Lower lobe of right lung (tissue), 2 donors: Measurements from ENCODE around the gene PCNT. TPM values are rescaled to one million over a fixed set of nuclear protein-coding genes. Genes with fewer than 3 reads are reported as not detected.
"Not testable (repeated sequence)": the region's sequence is repeated elsewhere in the genome, so short reads cannot be mapped to it uniquely, and the experiment has no call there.

Experiments
- ATAC-seq, 2 donors: fragments of 200-7000 bp; cut with Tn5 transposase; one replicate each; pipeline ENCODE4 v1.9.1; 2020 to 2022; ENCODE audit warnings: mild to moderate bottlenecking in 2 of 2, moderate library complexity in 2 of 2
- DNase-seq: peaks from one replicate; pipeline ENCODE4 v3.0.0-alpha.2; 2020
- H3K27ac ChIP-seq: fragments of 200-600 bp; one replicate; pipeline ENCODE4 v1.8.0; 2022
- H3K27me3 ChIP-seq: fragments of 200-600 bp; one replicate; pipeline ENCODE4 v1.8.0; 2022; ENCODE audit warnings: low read depth
- H3K36me3 ChIP-seq: fragments of 200-600 bp; one replicate; pipeline ENCODE4 v1.8.0; 2022; ENCODE audit warnings: mild to moderate bottlenecking
- H3K4me1 ChIP-seq: fragments of 200-600 bp; one replicate; pipeline ENCODE4 v1.8.0; 2022
- H3K4me3 ChIP-seq: fragments of 200-600 bp; one replicate; pipeline ENCODE4 v1.8.0; 2022; ENCODE audit warnings: mild to moderate bottlenecking
- H3K9me3 ChIP-seq: fragments of 200-600 bp; one replicate; pipeline ENCODE4 v1.8.0; 2022
- CTCF ChIP-seq: fragments of 200-600 bp; IDR thresholded peaks from one replicate; pipeline ENCODE4 v1.8.0; 2022; ENCODE audit warnings: antibody characterized with exemption, mild to moderate bottlenecking
- intact Hi-C: fragments of 100-400 bp; cut with DNase I; formaldehyde crosslinking; loops from one replicate; pipeline ENCODE4 v1.11.0; 2022
- total RNA-seq: library from RNA; stranded (reverse); fragmentation: NEBNext Ultra II Directional; extraction: Animal tissue kit (Norgen Biotek cat#: 25700); gene quantifications from one replicate; pipeline ENCODE4 v1.2.1, GENCODE V29; 2021
- donor health status: DM: no; HTN: yes; CAD: no; lungs with severe emphysema.

The PCNT gene
- total RNA-seq, 1 donor from 2014 or later: 36.5 TPM

GRCh38 chr21:46369520-46370235 is 45.7 kb downstream of the PCNT start:
- H3K36me3 ChIP-seq: peaks cover 30% of the 10 kb centered on the region
- no peak overlapping the region for H3K27ac ChIP-seq
- H3K4me1 ChIP-seq: peaks cover 15% of the 10 kb centered on the region
- DNase-seq: no peak
- intact Hi-C loops: no loop called here
- H3K27me3 ChIP-seq: no peaks in the 10 kb centered on the region
- H3K9me3 ChIP-seq: no peaks in the 10 kb centered on the region
- TF ChIP-seq CTCF: no peak
- peak; percentile 11 to 25 for ATAC-seq
- H3K4me3 ChIP-seq: no peak overlapping the region

- intact Hi-C loops: no loop called here
- H3K4me1 ChIP-seq: peaks cover 15% of the 10 kb centered on the region
- no peak for DNase-seq
Measured at GRCh38 chr21:46371204-46372013, 47.5 kb downstream of the PCNT start.

GRCh38 chr21:46372014-46372485 is 48.1 kb downstream of the PCNT start:
- DNase-seq (no peak), ATAC-seq (no peak)
- peaks cover 15% of the 10 kb centered on the region for H3K4me1 ChIP-seq
- H3K27ac ChIP-seq: no peak overlapping the region
- no peak for TF ChIP-seq CTCF
- no peaks in the 10 kb centered on the region for H3K9me3 ChIP-seq
- no peak overlapping the region for H3K4me3 ChIP-seq
- peaks cover 23% of the 10 kb centered on the region for H3K36me3 ChIP-seq
- intact Hi-C loops: no loop called here
- no peaks in the 10 kb centered on the region for H3K27me3 ChIP-seq

More at GRCh38 chr21:46371204-46372013, 47.5 kb downstream of the PCNT start:
- H3K4me3 ChIP-seq: no peak overlapping the region
- no peaks in the 10 kb centered on the region for H3K27me3 ChIP-seq
- no peak for ATAC-seq
- TF ChIP-seq CTCF: no peak
- H3K36me3 ChIP-seq: peaks cover 30% of the 10 kb centered on the region
- H3K9me3 ChIP-seq: no peaks in the 10 kb centered on the region
- no peak overlapping the region for H3K27ac ChIP-seq

GRCh38 chr21:46372947-46373346 is 49.0 kb downstream of the PCNT start:
- DNase-seq, intact Hi-C loops: not testable (repeated sequence)
- H3K36me3 ChIP-seq: peaks cover 14% of the 10 kb centered on the region

GRCh38 chr21:46374761-46375389 is 50.9 kb downstream of the PCNT start:
- ATAC-seq (no peak), DNase-seq (no peak)
- no peak for TF ChIP-seq CTCF
- Histone ChIP-seq H3K4me1 (no peaks in the 10 kb centered on the region), H3K36me3 (peaks cover 8% of the 10 kb centered on the region), H3K27me3 (no peaks in the 10 kb centered on the region), H3K9me3 (no peaks in the 10 kb centered on the region), H3K4me3 (no peak overlapping the region), H3K27ac (no peak overlapping the region)
- intact Hi-C loops: no loop called here

More at GRCh38 chr21:46372947-46373346, 49.0 kb downstream of the PCNT start:
- not testable (repeated sequence) for H3K27ac ChIP-seq, ATAC-seq, H3K27me3 ChIP-seq, H3K4me3 ChIP-seq, H3K9me3 ChIP-seq
- H3K4me1 ChIP-seq: peaks cover 15% of the 10 kb centered on the region
